IMR-90 (cell line): Measurements from ENCODE around the gene HOTAIR. TPM values are rescaled to one million over a fixed set of nuclear protein-coding genes. Genes with fewer than 3 reads are reported as not detected.

Experiments
- ATAC-seq: fragments of 200-7000 bp; cut with Tn5 transposase; 2 replicates; pipeline ENCODE4 v1.9.1; 2020; ENCODE audit warnings: low read depth, mild to moderate bottlenecking, moderate library complexity
- BruUV-seq: library from RNA; stranded (reverse); fragments of 400-500 nt; replicated peaks from 2 replicates; lab custom pipeline; 2021; lab: Mats Ljungman, UMichigan
- CTCF ChIA-PET: fragments of 300-600 bp; formaldehyde crosslinking; extraction: SDS; loops from one replicate; lab custom pipeline; 2021; ENCODE audit warnings: antibody characterized with exemption; lab: Yijun Ruan, JAX
- POLR2A ChIA-PET: fragments of 300-600 bp; sonication (Branson Sonifier 250); formaldehyde crosslinking; loops from one replicate; lab custom pipeline; 2022; ENCODE audit warnings: antibody characterized with exemption; ENCODE audit not compliant: unreplicated experiment; lab: Charles Lee
- DNase-seq: peaks from one replicate; pipeline ENCODE4 v3.0.0; 2013
- H2AFZ ChIP-seq: replicated peaks from 2 replicates; pipeline ENCODE3; 2013; ENCODE audit warnings: low read length, mild to moderate bottlenecking; ENCODE audit not compliant: poor library complexity
- H2AK5ac ChIP-seq: 2 replicates; pipeline ENCODE4 v1.6.1; 2013; ENCODE audit warnings: low read depth, low read length, inconsistent platforms
- H2AK9ac ChIP-seq: replicated peaks from 2 replicates; pipeline ENCODE3; 2013; ENCODE audit warnings: mild to moderate bottlenecking, low read depth, low read length, moderate library complexity; ENCODE audit not compliant: poor library complexity
- H2BK120ac ChIP-seq: 2 replicates; pipeline ENCODE4 v1.6.1; 2013; ENCODE audit warnings: low read depth, low read length, inconsistent platforms
- H2BK15ac ChIP-seq: 3 replicates; pipeline ENCODE4 v1.6.1; 2013; ENCODE audit warnings: low read depth, low read length, inconsistent platforms
- H2BK20ac ChIP-seq: 2 replicates; pipeline ENCODE4 v1.6.1; 2013; ENCODE audit warnings: low read depth, mild to moderate bottlenecking, inconsistent platforms, low read length, moderate library complexity
- H2BK5ac ChIP-seq: 2 replicates; pipeline ENCODE4 v1.6.1; 2013; ENCODE audit warnings: mild to moderate bottlenecking, low read depth, low read length, inconsistent platforms; ENCODE audit not compliant: poor library complexity, severe bottlenecking
- H3K14ac ChIP-seq: replicated peaks from 2 replicates; pipeline ENCODE4 v1.6.1; 2013; ENCODE audit warnings: low read depth, low read length, inconsistent platforms
- H3K18ac ChIP-seq: 2 replicates; pipeline ENCODE4 v1.6.1; 2013; ENCODE audit warnings: low read depth, low read length, control low read depth
- H3K23ac ChIP-seq: 2 replicates; pipeline ENCODE4 v1.6.1; 2013; ENCODE audit warnings: low read depth, low read length, inconsistent platforms
- H3K27ac ChIP-seq: 2 replicates; pipeline ENCODE4 v1.5.1; 2013; ENCODE audit warnings: mild to moderate bottlenecking, control low read depth, low read length; ENCODE audit not compliant: insufficient read depth
- H3K27me3 ChIP-seq: 2 replicates; pipeline ENCODE4 v1.6.1; 2013; ENCODE audit warnings: low read length; ENCODE audit not compliant: control insufficient read depth, insufficient read depth
- H3K36me3 ChIP-seq: 2 replicates; pipeline ENCODE4 v1.6.1; 2013; ENCODE audit warnings: low read length, mixed read lengths; ENCODE audit not compliant: control insufficient read depth, insufficient read depth
- H3K4ac ChIP-seq: 2 replicates; pipeline ENCODE4 v1.6.1; 2013; ENCODE audit warnings: low read depth, low read length, inconsistent platforms
- H3K4me1 ChIP-seq: 2 replicates; pipeline ENCODE4 v1.6.1; 2013; ENCODE audit warnings: low read length, mixed read lengths; ENCODE audit not compliant: control insufficient read depth, insufficient read depth
- H3K4me2 ChIP-seq: 2 replicates; pipeline ENCODE4 v1.6.1; 2013; ENCODE audit warnings: low read depth, mild to moderate bottlenecking, control low read depth, low read length, moderate library complexity
- H3K4me3 ChIP-seq: 2 replicates; pipeline ENCODE4 v1.5.1; 2013; ENCODE audit warnings: low read depth, mild to moderate bottlenecking, control low read depth, low read length, moderate library complexity; ENCODE audit not compliant: insufficient read depth
- H3K56ac ChIP-seq: 2 replicates; pipeline ENCODE4 v1.6.1; 2013; ENCODE audit warnings: low read length, inconsistent platforms; ENCODE audit not compliant: insufficient read depth; ENCODE audit errors: extremely low read depth
- H3K79me1 ChIP-seq, 2 experiments: 2 replicates each; pipeline ENCODE4 v1.6.1; 2013; ENCODE audit warnings: low read length in 2 of 2, inconsistent platforms in 1 of 2, low read depth in 1 of 2
- H3K9ac ChIP-seq: 2 replicates; pipeline ENCODE4 v1.6.1; 2013; ENCODE audit warnings: low read depth, low read length, control low read depth
- H3K9me1 ChIP-seq: 2 replicates; pipeline ENCODE4 v1.6.1; 2013; ENCODE audit warnings: low read length, inconsistent platforms; ENCODE audit not compliant: insufficient read depth
- H3K9me3 ChIP-seq: 2 replicates; pipeline ENCODE4 v1.6.1; 2013; ENCODE audit warnings: low read length; ENCODE audit not compliant: control insufficient read depth, insufficient read depth
- H4K20me1 ChIP-seq: 2 replicates; pipeline ENCODE4 v1.6.1; 2013; ENCODE audit warnings: low read length, inconsistent platforms; ENCODE audit not compliant: insufficient read depth
- H4K5ac ChIP-seq: 2 replicates; pipeline ENCODE4 v1.6.1; 2013; ENCODE audit warnings: mild to moderate bottlenecking, low read depth, low read length, control low read depth
- H4K8ac ChIP-seq, 2 experiments: 2 replicates each; pipeline ENCODE4 v1.6.1; 2013; ENCODE audit warnings: low read depth in 2 of 2, low read length in 2 of 2, control low read depth in 1 of 2, inconsistent platforms in 1 of 2
- H4K91ac ChIP-seq: 2 replicates; pipeline ENCODE4 v1.6.1; 2013; ENCODE audit warnings: low read depth, low read length, inconsistent platforms; ENCODE audit not compliant: insufficient read depth
- BHLHE40 ChIP-seq: fragments of 150-350 bp; IDR thresholded peaks from 2 replicates; pipeline ENCODE4 v1.6.1; 2016; ENCODE audit warnings: mild to moderate bottlenecking, low read depth, low read length
- CEBPB ChIP-seq: IDR thresholded peaks from 2 replicates; pipeline ENCODE4 v1.6.1; 2012; ENCODE audit warnings: low read depth, low read length, improper control_type of control experiment
- CHD1 ChIP-seq: IDR thresholded peaks from 2 replicates; pipeline ENCODE4 v1.6.1; 2012; ENCODE audit warnings: low read depth, low read length, improper control_type of control experiment
- CTCF ChIP-seq: conservative IDR thresholded peaks from 2 replicates; pipeline ENCODE4 v1.5.1; 2012; ENCODE audit warnings: mild to moderate bottlenecking, low read depth, low read length, improper control_type of control experiment
- FOS ChIP-seq: fragments of 150-350 bp; IDR thresholded peaks from 2 replicates; pipeline ENCODE4 v1.6.1; 2016; ENCODE audit warnings: low read depth, low read length
- MAFK ChIP-seq: IDR thresholded peaks from 2 replicates; pipeline ENCODE4 v1.6.1; 2012; ENCODE audit warnings: low read depth, low read length, improper control_type of control experiment
- MAZ ChIP-seq: IDR thresholded peaks from 2 replicates; pipeline ENCODE4 v1.6.1; 2012; ENCODE audit warnings: low read depth, mild to moderate bottlenecking, low read length, improper control_type of control experiment, moderate library complexity, borderline replicate concordance
- MXI1 ChIP-seq: IDR thresholded peaks from 2 replicates; pipeline ENCODE4 v1.6.1; 2012; ENCODE audit warnings: low read depth, mild to moderate bottlenecking, low read length, moderate library complexity, borderline replicate concordance
- NFE2L2 ChIP-seq: fragments of 150-350 bp; IDR thresholded peaks from 2 replicates; pipeline ENCODE4 v1.6.1; 2016; ENCODE audit warnings: low read depth, mild to moderate bottlenecking, low read length
- POLR2A ChIP-seq: IDR thresholded peaks from 2 replicates; pipeline ENCODE4 v1.6.1; 2012; ENCODE audit warnings: mild to moderate bottlenecking, low read depth, low read length
- RAD21 ChIP-seq: IDR thresholded peaks from 2 replicates; pipeline ENCODE4 v1.6.1; 2012; ENCODE audit warnings: low read length, improper control_type of control experiment
- RCOR1 ChIP-seq: IDR thresholded peaks from 2 replicates; pipeline ENCODE4 v1.6.1; 2012; ENCODE audit warnings: mild to moderate bottlenecking, low read length, improper control_type of control experiment; ENCODE audit not compliant: insufficient replicate concordance
- RFX5 ChIP-seq: IDR thresholded peaks from 2 replicates; pipeline ENCODE4 v1.8.0; 2012; ENCODE audit warnings: low read depth, mild to moderate bottlenecking, low read length, moderate library complexity
- SMC3 ChIP-seq: fragments of 150-350 bp; IDR thresholded peaks from 2 replicates; pipeline ENCODE4 v1.6.1; 2016; ENCODE audit warnings: low read depth, mild to moderate bottlenecking, antibody characterized with exemption, low read length, moderate library complexity
- USF2 ChIP-seq: fragments of 150-350 bp; IDR thresholded peaks from 2 replicates; pipeline ENCODE4 v1.6.1; 2017; ENCODE audit warnings: mild to moderate bottlenecking, antibody characterized with exemption, low read length, low read depth
- WGBS, 2 experiments: methylation state at CpG; one replicate each; pipeline versions ENCODE4 v1.1.5 to v1.1.7; 2013; ENCODE audit warnings: missing lambda C conversion rate in 2 of 2; ENCODE audit not compliant: insufficient read length in 1 of 2; ENCODE audit errors: extremely low coverage in 2 of 2; 5-methylcytosine and 5-hydroxymethylcytosine counted together
- dilution Hi-C: fragments of 300-500 bp; cut with HindIII; formaldehyde crosslinking; loops from one replicate; pipeline ENCODE4 v1.14.3; 2018; ENCODE audit warnings: low sequenced_read_pairs; ENCODE audit not compliant: unreplicated experiment
- in situ Hi-C: fragments of 300-500 bp; cut with MboI; formaldehyde crosslinking; loops from 3 replicates; pipeline ENCODE4 v1.14.3; 2019; ENCODE audit warnings: low sequenced_read_pairs, inconsistent platforms, mixed read lengths
- intact Hi-C: fragments of 100-400 bp; cut with micrococcal nuclease; formaldehyde crosslinking; loops from 2 replicates; pipeline ENCODE4 v1.10.0; 2022
- polyA plus RNA-seq, 3 experiments: library from polyadenylated mRNA; depleted of rRNA; stranded (reverse); fragments of >200 nt; gene quantifications; 2 replicates each; pipeline ENCODE4 v1.2.3, GENCODE V29; 2012; ENCODE audit warnings: low replicate concordance in 1 of 3
- total RNA-seq: library from RNA; depleted of rRNA; stranded (reverse); fragments of >200 nt; gene quantifications from 2 replicates; pipeline ENCODE4 v1.2.3, GENCODE V29; 2012

Gene HOTAIR
- total and polyA plus RNA-seq, 2 of the 4 experiments (the other 2 are of a cell fraction): not detected

- H3K9me1 ChIP-seq: no peaks in the 10 kb centered on the region
- peaks cover 96% of the 10 kb centered on the region for H3K27me3 ChIP-seq
- no peak overlapping the region for H3K23ac ChIP-seq
- H4K8ac ChIP-seq: no peak overlapping the region
- H3K9me3 ChIP-seq: peaks cover 4% of the 10 kb centered on the region; the same call in 1 of the 2 replicates
- no peak overlapping the region for H2BK15ac ChIP-seq
- H3K18ac ChIP-seq: no peak overlapping the region
- no peak overlapping the region for H2BK120ac ChIP-seq
- H3K27ac ChIP-seq: no peak overlapping the region
- H4K91ac ChIP-seq: no peak overlapping the region
- TF ChIP-seq FOS (no peak), POLR2A (no peak), BHLHE40 (no peak), NFE2L2 (no peak), MAZ (no peak), RFX5 (no peak), RAD21 (no peak), SMC3 (no peak), CHD1 (no peak), CTCF (no peak), USF2 (no peak), MAFK (no peak), CEBPB (no peak), MXI1 (no peak), RCOR1 (no peak)
- H4K20me1 ChIP-seq: no peaks in the 10 kb centered on the region
- H2AFZ ChIP-seq: no peak overlapping the region
- no peak overlapping the region for H3K9ac ChIP-seq
- H3K79me1 ChIP-seq: no peaks in the 10 kb centered on the region
- no peak overlapping the region for H2BK20ac ChIP-seq
- no peak overlapping the region for H4K5ac ChIP-seq
- no peak overlapping the region for H2AK9ac ChIP-seq
- DNase-seq (no peak), ATAC-seq (no peak)
- no peak overlapping the region for H3K4me2 ChIP-seq
- H3K4me1 ChIP-seq: no peaks in the 10 kb centered on the region
- no peak overlapping the region for H2AK5ac ChIP-seq
- H2BK5ac ChIP-seq: no peak overlapping the region
- dilution Hi-C loops: no loop called here
- ChIA-PET CTCF (no interaction called here), POLR2A (no interaction called here)
- no peak overlapping the region for H3K4ac ChIP-seq
- no peak overlapping the region for H3K56ac ChIP-seq
- no peak overlapping the region for H3K14ac ChIP-seq
- no peak overlapping the region for H3K4me3 ChIP-seq
- no CpG with 5 or more reads among the region's 19 CpGs for WGBS, 2 experiments
- no peaks in the 10 kb centered on the region for H3K36me3 ChIP-seq
- in situ Hi-C loops: no loop called here
- intact Hi-C loops: loop anchor here (10.0 kb wide), 1 partner anchor 298 kb away; no protein-coding TSS in a partner anchor
- BruUV-seq: no TSS peak
Measured at GRCh38 chr12:54002915-54003389, 28.2 kb upstream of the HOTAIR start.
